HG03521 (cell line): ENCODE results near the gene IGF2R.
"Not testable (repeated sequence)": the region's sequence is repeated elsewhere in the genome, so short reads cannot be mapped to it uniquely, and the experiment has no call there.

ENCODE experiments used
- ATAC-seq: cut with Tn5 transposase; IDR thresholded peaks from one replicate; pipeline ENCODE4 v1.9.1; 2021; ENCODE audit warnings: mild to moderate bottlenecking, moderate library complexity; ENCODE audit not compliant: unreplicated experiment

The IGF2R gene

DNA sequence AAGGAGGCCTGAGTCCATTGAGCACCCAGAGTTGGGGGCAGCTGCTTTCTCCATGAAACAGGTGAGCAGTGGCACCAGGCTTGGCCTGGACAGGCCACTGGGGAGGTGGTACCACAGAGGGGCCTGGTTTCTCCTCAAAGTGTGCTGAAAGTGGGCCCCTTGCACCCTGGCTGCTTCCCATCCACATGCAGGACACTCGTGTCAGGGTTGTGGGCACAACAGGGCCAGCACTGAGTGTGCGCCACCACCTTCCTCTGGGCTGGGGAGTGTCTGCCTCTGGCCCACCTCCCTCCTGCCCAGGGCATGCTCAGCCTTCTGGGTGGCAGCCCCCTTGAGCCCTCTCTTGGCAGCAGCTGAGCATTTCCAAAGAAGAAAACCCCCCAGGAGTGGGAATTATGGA is 147.5 kb downstream of the IGF2R start:
- ATAC-seq, result no peak

DNA sequence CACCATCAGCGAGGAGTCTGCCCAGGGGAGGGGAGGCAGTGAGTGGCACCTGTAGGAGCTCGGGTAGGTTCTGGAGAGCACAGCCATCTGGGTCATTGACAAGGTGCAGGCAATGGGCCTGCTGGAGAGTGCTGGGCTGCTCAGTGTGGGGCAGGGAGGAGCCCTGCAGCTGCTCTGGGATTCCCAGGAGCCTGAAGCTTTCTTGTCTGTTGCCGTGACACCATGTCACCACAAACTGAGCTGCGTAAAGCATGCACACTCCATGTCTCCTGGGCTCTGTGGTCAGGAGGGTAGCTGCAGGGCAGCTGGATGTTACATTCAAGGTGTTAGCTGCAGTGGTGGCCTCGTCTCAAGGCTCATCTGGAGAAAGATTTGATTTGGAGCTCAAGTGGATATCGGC is 148.3 kb downstream of the IGF2R start:
- ATAC-seq, result no peak

DNA sequence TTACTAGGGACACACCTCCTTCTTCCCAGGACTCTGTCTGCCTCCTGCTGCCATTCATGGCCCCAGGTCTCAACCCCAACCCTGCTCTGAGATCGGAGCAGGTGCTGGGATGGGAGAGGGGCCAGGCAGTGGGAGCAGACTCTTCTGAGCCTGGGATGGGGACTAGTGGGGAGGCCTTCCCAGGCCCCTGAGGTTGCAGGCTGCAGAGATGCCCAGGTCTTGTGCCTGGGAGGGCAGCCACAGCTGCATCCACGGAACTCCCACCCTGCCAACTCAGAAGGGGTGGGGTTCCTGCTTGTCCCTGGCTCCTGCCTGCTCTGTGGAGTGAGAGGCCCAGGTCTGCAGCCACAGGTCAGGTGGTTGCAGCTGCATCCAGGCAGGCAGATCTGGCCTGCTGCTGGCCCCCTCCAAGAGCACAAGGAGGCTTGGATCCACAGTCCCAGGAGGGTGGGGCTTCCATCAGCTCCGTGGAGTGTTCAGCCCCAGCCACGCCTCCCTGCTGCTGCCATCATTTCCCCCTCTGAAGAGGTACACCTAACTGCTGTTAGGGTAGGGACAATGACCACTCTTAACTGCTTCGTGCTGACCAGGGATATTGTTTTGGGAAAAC is 149.8 kb downstream of the IGF2R start:
- ATAC-seq, result no peak

DNA sequence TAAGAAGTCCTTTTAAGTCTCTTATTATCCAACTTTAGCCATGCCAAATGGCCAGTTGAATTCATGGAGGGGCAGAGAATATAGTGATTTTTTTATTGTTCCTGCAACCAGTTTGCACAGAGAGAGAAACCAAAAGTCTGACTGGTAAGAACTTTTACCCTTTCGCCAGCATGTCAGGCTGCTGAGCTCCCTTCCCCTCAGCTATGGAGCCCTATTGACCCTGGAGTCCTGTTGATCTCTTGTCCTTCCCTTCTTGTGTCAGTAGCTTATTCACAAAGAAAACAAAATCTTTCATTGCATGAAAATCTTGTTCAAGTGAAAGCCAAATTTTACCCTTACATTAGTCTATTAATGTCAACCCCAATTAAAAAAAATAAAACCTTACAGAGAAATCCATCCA is 151.2 kb downstream of the IGF2R start:
- ATAC-seq, result no peak

DNA sequence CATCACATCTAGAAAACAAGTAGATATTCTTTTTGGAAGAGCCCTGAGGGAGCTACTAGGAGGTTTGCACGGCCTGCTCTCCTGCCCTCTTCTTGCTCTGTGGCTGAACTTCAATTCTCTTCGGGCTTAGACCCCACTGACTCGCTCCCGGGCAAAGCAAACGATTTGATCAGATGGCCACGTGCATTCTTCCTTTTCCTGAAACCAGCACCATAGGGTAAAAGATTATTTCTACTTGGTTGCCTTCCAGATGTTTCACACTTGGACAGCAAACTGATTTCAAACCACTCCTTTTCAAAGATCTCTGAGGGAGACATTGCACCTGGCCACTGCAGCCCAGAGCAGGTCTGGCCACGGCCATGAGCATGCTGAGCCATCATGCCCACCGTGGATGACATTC is 152.7 kb downstream of the IGF2R start, which contains the start of gene SLC22A1:
Gene SLC22A1 (plus strand): TSS at position 258 of the 400 bp plus-strand sequence. CDS start 121 bp downstream, at position 379.
- ATAC-seq, result no peak

DNA sequence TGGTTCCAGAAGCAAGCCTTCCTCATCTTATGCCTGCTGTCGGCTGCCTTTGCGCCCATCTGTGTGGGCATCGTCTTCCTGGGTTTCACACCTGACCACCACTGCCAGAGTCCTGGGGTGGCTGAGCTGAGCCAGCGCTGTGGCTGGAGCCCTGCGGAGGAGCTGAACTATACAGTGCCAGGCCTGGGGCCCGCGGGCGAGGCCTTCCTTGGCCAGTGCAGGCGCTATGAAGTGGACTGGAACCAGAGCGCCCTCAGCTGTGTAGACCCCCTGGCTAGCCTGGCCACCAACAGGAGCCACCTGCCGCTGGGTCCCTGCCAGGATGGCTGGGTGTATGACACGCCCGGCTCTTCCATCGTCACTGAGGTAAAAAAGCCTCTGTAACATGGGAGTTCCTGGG is 153.1 kb downstream of the IGF2R start:
- no peak for ATAC-seq

DNA sequence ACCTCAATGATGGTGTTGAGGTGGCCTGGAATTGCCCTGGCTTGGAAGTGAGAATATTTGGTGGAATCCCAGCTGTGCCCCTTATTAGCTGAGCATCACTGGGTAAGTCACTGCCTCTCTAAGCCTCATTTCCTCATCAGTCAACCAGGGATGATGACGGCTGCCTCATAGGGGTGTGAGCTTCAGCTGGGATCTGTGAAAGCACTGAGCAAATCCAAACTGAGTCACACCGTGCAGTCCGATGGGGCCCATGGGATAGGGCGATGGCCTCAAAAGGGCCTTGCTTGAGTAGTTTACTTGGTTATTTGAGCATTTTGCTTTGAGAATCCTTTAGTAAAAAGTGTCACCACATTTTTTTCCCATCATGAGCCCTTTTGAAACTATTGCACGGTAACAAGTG is 153.9 kb downstream of the IGF2R start:
- ATAC-seq, result no peak

DNA sequence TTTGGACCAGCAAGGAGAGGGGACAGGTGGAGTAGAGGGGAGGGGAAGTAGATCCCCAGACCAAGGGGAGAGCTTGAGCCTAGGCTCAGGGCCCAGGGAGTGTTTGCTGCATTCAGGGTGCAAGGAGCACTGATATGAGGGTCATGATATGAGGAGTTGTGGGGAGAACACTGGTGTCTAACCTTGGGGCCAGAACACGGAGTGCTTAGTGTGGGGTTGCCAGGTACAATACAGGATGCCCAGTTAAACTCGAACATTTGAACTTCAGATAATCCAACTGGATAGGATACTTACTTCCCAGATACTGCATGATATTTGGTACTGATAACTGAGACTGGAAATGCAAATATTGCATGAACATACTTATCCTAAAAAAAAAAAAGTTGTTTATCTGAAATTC is 155.1 kb downstream of the IGF2R start:
- ATAC-seq, result no peak

DNA sequence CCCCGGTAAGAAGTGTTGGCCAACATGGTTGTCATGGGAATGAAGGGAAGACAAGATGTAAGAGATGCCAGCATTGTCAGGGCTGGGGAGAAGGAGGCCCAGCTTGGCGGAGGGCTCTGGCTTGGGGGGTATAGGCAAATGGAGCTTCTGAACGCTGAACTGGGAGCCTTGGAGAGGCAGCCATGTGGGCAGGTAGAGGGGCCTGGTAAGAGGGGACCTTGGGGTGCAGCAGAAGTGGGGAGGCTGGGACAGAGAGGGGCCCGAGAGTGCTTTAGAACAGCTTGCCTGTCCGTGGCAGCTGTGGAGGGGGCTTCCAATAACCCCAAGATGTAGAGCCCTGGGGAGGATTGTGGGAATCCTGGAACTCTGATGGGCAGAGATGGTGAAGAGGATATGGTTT is 155.7 kb downstream of the IGF2R start:
- no peak for ATAC-seq

DNA sequence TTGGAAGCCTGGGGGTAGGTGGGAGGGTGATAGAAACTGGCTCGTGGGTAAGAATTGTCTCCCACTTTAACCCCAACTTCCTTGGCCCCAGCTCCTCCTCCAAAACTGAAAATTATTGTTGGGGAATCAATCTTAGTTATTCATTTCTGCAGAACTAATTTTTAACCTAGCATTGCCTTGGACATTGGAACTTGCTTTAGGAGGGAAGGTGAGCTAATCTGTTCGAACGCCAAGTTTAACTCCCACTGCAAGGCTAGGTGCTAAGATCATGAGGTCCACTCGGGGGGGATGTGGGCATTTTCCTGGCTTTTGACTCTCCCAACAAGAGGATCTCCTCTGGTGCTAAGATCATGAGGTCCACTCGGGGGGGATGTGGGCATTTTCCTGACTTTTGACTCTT is 156.2 kb downstream of the IGF2R start:
- not testable (repeated sequence) for ATAC-seq

DNA sequence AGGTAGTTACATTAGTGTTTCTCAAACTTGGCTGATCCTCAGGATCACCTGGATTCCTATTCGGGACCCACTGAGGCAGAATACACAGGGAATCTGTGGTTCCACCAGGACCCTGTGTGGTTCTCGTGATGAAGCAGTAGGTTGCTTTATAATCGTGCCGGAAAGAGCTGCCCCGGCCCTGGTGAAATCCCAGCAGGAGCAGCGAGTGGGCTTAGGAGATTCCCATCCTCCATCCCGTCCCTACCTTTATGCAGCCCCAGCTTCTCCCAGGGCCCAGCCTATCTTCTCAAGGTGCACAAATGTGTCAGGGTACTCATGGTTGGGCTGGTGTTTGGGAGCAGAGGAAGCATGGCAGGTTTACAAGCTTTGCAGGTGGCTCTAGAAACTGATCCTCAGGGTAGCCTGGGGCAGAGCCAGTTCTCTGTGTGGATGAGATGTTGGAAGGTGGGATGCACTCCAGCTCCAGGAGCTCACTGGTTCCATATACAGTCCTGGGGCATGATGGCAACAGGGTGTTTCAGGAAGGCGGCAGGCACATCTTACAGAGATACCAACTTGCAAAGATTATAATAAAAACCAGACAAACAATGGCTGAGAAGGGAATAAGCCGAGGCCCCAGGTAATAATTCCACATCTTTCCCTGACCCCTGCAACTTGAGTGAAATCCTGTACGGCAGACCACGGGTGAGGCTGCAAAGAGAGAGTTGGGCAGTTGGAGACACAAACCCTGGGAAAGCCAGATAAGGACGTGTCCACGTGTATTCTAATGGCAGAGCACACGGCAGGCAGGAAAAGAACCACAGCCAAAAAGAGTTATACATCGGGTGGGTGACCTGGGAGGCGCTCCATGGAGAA is 158.6 kb downstream of the IGF2R start:
- no peak for ATAC-seq

DNA sequence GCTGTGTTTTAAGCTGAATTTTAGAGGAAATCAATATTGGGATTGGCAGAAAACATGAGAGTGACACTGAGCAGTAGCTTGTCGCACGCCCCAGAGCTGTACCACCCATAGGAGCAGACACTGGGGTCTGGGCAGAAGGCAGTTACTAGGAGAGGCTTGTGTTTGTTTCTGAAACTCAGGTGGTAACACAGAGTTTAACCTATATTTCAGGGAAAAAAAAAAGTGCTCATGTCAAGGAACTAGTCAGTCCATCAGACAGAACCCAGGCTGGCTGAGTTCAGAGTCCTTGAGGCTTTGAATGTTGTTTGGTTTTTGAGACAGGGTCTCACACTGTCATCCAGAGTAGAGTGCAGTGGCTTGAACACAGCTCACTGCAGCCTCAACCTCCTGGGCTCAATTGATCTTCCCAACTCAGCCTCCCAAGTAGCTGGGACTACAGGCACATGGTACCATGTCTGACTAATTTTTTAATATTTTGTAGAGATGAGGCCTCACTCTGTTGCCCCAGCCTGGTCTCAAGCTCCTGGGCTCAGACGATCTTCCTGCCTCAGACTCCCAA is 159.3 kb downstream of the IGF2R start:
- no peak for ATAC-seq

DNA sequence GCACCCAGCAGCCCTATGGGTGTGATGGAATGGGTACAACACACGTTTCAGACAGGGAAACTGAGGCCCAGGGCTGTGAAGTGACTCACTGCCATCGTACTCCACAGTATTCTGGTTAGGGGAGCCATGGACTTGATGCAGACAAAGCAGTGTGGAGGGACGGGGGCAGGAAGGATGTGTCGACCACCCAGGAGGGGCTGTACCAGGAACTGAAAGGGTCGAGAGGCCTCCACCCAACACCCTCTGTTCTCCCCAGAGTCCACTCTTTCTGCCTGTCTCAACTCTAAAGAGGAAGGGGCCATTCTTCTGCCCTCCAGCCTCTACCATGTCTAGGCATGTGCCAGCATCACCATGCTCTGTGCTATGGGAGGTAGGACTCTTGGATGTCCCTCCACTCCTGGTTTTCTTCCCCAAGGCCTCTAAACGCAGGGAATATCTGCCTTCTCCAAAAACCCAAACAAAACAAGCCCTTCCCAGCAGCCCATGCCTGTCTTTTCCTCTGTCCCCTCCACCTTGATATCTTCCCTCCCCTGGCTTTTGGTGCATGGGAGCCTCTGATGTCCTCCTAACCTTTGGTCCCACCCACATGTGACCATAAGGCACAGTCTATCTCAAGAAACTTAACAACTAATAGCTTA is 160.1 kb downstream of the IGF2R start:
- no peak for ATAC-seq

DNA sequence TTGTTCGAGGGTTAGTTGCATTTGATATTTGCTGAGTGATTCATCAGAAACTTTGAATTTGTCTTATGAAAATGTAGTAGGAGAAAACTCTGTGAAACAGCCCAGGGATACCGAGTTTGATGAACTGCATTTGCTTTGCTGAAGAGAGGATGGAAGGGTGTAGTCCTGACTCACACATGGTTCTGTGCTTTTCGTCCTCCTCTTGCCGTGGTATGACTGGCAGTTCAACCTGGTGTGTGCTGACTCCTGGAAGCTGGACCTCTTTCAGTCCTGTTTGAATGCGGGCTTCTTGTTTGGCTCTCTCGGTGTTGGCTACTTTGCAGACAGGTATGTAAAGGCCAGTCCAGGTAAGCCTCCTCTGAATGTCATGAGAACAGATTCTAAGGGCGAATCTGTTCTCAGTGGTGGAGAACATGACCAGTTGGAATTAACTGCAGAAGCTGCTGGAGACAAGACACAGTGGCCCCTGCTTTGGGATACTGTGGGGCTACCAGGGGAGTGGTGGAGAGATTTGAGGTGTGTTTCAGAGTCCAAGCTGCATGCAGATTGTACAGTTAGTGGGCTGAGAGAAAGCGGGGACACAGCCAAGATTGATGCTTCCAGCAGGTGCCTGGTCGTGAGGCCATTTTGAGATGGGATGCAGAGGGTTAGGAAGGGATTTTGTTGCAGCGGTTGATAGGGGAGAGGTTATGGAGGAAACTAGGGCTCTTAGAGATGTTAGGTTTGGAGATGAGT is 161.2 kb downstream of the IGF2R start:
- ATAC-seq, result no peak

DNA sequence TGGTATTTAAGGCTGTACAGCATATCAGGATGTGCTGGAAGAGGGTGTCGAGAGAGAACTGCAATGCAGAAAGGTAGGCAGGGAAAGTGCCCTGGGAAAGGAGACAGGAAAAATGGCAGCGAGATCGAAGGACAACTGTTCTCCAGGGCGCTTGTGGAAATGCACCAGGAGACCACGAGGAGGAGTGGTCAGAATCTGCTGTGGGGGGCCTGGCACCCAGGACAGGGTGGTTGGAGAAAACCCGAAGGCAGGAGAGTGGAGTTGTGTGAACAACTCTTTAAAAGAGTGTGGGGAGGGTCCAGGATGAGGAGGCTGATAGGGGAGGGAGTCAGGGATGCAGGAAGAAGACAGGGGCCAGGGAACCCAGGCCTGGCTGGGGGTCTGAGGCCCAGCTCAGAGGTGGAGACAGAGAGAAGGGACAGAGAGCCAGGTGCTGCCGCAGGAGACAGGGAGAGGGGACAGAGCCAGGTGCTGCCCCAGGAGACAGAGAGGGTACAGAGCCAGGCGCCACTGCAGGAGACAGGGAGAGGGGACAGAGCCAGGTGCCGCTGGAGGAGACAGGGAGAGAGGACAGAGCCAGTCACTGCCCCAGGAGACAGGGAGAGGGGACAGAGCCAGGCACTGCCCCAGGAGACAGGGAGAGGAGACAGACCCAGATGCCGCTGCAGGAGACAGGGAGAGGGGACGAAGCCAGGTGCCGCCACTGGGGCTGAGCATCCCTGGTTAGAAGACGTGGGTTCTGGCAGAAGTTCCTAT is 162.0 kb downstream of the IGF2R start:
- no peak for ATAC-seq

DNA sequence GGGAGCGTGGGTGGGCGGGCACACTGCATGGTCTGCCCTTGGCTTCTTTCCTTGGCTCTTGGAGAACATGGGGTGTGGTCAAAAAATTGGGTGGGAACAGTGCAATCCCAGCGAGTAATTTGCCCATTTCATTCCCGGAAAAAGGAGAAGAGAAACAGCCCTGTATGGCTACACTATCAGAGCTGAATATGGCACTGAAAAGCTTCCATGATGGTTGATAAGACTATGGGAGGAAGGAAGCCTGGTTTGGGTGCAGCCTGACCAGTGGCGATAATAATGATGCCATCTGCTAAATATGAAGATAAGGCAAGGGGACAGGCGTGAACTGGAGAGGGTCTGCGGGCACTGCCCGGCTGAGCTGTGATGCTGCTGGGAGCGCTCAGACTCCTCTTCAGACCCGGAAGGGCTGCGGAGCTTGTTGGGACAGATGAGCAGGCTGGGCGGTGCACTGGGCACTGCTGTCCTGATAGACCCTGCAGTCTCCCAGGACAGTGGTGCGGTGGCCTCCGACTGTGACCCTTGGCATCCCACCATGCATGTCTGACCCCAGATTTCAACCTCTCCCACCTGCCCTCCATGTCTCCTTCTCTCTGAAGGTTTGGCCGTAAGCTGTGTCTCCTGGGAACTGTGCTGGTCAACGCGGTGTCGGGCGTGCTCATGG is 162.9 kb downstream of the IGF2R start:
- ATAC-seq, result no peak

DNA sequence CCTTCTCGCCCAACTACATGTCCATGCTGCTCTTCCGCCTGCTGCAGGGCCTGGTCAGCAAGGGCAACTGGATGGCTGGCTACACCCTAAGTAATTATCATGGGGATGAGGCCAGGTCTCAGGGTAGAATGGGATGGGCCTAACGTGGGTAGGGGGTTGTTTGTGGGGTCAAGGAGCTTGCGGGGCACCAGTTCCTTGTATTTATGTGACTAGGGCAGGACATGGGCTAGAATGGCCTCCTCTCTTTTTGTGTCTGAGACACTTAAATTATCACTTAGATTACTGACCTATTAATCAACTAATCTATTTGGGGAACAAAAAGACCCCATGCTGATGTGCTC is 163.4 kb downstream of the IGF2R start:
- ATAC-seq, result no peak

DNA sequence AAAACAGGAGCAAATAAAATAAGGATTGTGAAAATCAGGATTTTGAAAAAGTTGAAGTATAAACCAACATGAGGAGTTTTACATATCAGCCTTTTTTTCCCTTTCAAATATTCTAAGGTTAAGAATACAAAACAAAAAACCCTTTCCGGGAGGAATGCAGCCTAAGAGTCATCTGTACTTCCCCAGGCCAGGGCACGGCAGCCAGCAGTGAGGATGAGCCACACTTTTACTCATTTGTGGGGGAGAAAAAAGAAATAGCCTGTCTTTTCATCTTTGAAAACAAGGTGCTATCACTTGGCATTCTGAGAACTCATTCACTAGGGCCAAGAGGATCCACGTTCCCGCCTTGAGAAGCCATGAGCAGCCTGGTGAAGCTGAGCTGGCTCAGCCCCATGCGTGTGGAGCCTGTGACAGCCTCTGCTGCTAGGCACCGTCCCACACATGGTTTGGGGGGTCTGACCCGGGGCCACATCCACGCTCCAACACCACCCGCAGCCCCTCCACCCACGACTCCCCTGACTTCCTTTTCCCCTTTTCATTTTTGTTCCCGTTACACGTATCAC is 164.0 kb downstream of the IGF2R start:
- no peak for ATAC-seq
